Keratinocyte (primary cell): ENCODE data around the gene NUP85. TPM values are rescaled to one million over a fixed set of nuclear protein-coding genes. Genes with fewer than 3 reads are reported as not detected.

Source experiments
- DNase-seq: peaks from one replicate; pipeline ENCODE4 v3.0.0-alpha.2; 2011; ENCODE audit warnings: low read depth, missing footprints, low spot score
- FAIRE-seq: peaks from 2 replicates; lab custom pipeline; 2011; peaks lifted over from hg19 to GRCh38; lab: Jason Lieb, UNC
- H2AFZ ChIP-seq: 2 replicates; pipeline ENCODE4 v1.6.0; 2012; ENCODE audit warnings: low read length, control low read depth, inconsistent platforms; ENCODE audit not compliant: control insufficient read depth
- H3K27ac ChIP-seq: 2 replicates; pipeline ENCODE4 v1.5.1; 2011; ENCODE audit warnings: low read length; ENCODE audit not compliant: control insufficient read depth, insufficient read depth
- H3K27me3 ChIP-seq: 3 replicates; pipeline ENCODE4 v1.6.0; 2011; ENCODE audit warnings: low read length; ENCODE audit not compliant: control insufficient read depth, insufficient read depth; ENCODE audit errors: extremely low read depth
- H3K36me3 ChIP-seq, 2 experiments: 2 replicates in 1 of 2; 3 replicates in 1 of 2; pipeline ENCODE4 v1.5.1; 2011; ENCODE audit warnings: low read length in 2 of 2, mild to moderate bottlenecking in 1 of 2; ENCODE audit not compliant: control insufficient read depth in 2 of 2, insufficient read depth in 2 of 2; ENCODE audit errors: extremely low read depth in 1 of 2
- H3K4me1 ChIP-seq: 3 replicates; pipeline ENCODE4 v1.5.1; 2011; ENCODE audit warnings: low read length; ENCODE audit not compliant: control insufficient read depth, insufficient read depth; ENCODE audit errors: extremely low read depth
- H3K4me2 ChIP-seq: 3 replicates; pipeline ENCODE4 v1.6.0; 2011; ENCODE audit warnings: low read depth, low read length; ENCODE audit not compliant: control insufficient read depth, insufficient read depth; ENCODE audit errors: extremely low read depth
- H3K4me3 ChIP-seq, 3 experiments: fragments of 200-600 bp in 1 of 3; sonication (generic) in 1 of 3; 2 replicates in 2 of 3; 3 replicates in 1 of 3; pipeline ENCODE4 v1.5.1; 2011 to 2016; ENCODE audit warnings: low read length in 3 of 3, mild to moderate bottlenecking in 3 of 3, control low read depth in 2 of 3, inconsistent platforms in 1 of 3, low read depth in 1 of 3, mixed read lengths in 1 of 3, mixed run types in 1 of 3, moderate library complexity in 1 of 3; ENCODE audit not compliant: control insufficient read depth in 2 of 3, insufficient read depth in 2 of 3; ENCODE audit errors: extremely low read depth in 1 of 3
- H3K79me2 ChIP-seq: 2 replicates; pipeline ENCODE4 v1.6.0; 2012; ENCODE audit warnings: low read length; ENCODE audit not compliant: control insufficient read depth, insufficient read depth
- H3K9ac ChIP-seq: 3 replicates; pipeline ENCODE4 v1.6.0; 2011; ENCODE audit warnings: low read length; ENCODE audit not compliant: control insufficient read depth, insufficient read depth; ENCODE audit errors: extremely low read depth
- H3K9me1 ChIP-seq: 3 replicates; pipeline ENCODE4 v1.6.0; 2011; ENCODE audit warnings: low read length; ENCODE audit not compliant: control insufficient read depth, insufficient read depth; ENCODE audit errors: extremely low read depth
- H3K9me3 ChIP-seq: 2 replicates; pipeline ENCODE4 v1.5.1; 2012; ENCODE audit warnings: low read depth, low read length; ENCODE audit not compliant: control insufficient read depth
- H4K20me1 ChIP-seq: 3 replicates; pipeline ENCODE4 v1.6.0; 2011; ENCODE audit warnings: low read length; ENCODE audit not compliant: control insufficient read depth, insufficient read depth; ENCODE audit errors: extremely low read depth
- CTCF ChIP-seq, 3 experiments: IDR thresholded peaks in 1 of 3; conservative IDR thresholded peaks in 1 of 3; optimal IDR thresholded peaks in 1 of 3; 2 replicates in 2 of 3; 3 replicates in 1 of 3; pipeline versions ENCODE3 to v1.5.1; 2011; ENCODE audit warnings: low read length in 3 of 3, mild to moderate bottlenecking in 3 of 3, moderate library complexity in 2 of 3, control low read depth in 1 of 3, inconsistent platforms in 1 of 3; ENCODE audit not compliant: insufficient read depth in 2 of 3; ENCODE audit errors: extremely low read depth in 1 of 3
- EZH2 ChIP-seq: IDR thresholded peaks from one replicate; pipeline ENCODE4 v1.6.1; 2012; ENCODE audit warnings: inconsistent platforms, mild to moderate bottlenecking, low read length, moderate library complexity
- dilution Hi-C: fragments of 300-500 bp; cut with MboI; formaldehyde crosslinking; loops from one replicate; pipeline ENCODE4 v1.7.0; 2020; ENCODE audit warnings: low sequenced_read_pairs; ENCODE audit not compliant: extremely low pct_ligation_motif_present
- polyA plus RNA-seq, 5 experiments: library from polyadenylated mRNA; depleted of rRNA in 3 of 5; stranded (reverse) in 3 of 5; stranded (forward) in 1 of 5; unstranded in 1 of 5; fragments of >200 nt; gene quantifications; 1 replicate in 1 of 5; 2 replicates in 3 of 5; 3 replicates in 1 of 5; pipeline versions ENCODE4 v1.2.1 to v1.2.3, GENCODE V29; 2011 to 2012; ENCODE audit warnings: missing spikeins in 2 of 5, low read depth in 1 of 5, low replicate concordance in 1 of 5

NUP85 gene
- polyA plus RNA-seq, 1 donor (not counting 4 experiments of a cell fraction or from before 2014, with no cell fraction given), result 64.4 TPM

- dilution Hi-C loops, result no loop called here
- FAIRE-seq (no peak), DNase-seq (no peak)
- no peaks in the 10 kb centered on the region for H3K9me1 ChIP-seq
- no peaks in the 10 kb centered on the region for H3K9me3 ChIP-seq
- H3K27me3 ChIP-seq, result no peaks in the 10 kb centered on the region
- no peaks in the 10 kb centered on the region for H3K4me1 ChIP-seq
- no peaks in the 10 kb centered on the region for H3K79me2 ChIP-seq
- H2AFZ ChIP-seq, result no peak overlapping the region
- H3K9ac ChIP-seq, result no peak overlapping the region
- H3K27ac ChIP-seq, result no peak overlapping the region
- peaks cover 48 to 70% of the 10 kb centered on the region in 2 experiments for H3K36me3 ChIP-seq
- no peak overlapping the region for H3K4me2 ChIP-seq
- TF ChIP-seq CTCF (optimal IDR thresholded peaks at IDR 0.05 in 1 of 3, IDR thresholded peaks at IDR 0.05 in 1 of 3, conservative IDR thresholded peaks at IDR 0.05 in 1 of 3; ENCODE audit: extremely low read depth in 1 of 3, insufficient read depth in 2 of 3, low read length in 3 of 3), result no peak
- TF ChIP-seq EZH2, result no peak
- H4K20me1 ChIP-seq, result peaks cover 9% of the 10 kb centered on the region
- H3K4me3 ChIP-seq, result no peak overlapping the region
Observed at GRCh38 chr17:75237100-75238014, 31.9 kb downstream of the NUP85 start.

DNA sequence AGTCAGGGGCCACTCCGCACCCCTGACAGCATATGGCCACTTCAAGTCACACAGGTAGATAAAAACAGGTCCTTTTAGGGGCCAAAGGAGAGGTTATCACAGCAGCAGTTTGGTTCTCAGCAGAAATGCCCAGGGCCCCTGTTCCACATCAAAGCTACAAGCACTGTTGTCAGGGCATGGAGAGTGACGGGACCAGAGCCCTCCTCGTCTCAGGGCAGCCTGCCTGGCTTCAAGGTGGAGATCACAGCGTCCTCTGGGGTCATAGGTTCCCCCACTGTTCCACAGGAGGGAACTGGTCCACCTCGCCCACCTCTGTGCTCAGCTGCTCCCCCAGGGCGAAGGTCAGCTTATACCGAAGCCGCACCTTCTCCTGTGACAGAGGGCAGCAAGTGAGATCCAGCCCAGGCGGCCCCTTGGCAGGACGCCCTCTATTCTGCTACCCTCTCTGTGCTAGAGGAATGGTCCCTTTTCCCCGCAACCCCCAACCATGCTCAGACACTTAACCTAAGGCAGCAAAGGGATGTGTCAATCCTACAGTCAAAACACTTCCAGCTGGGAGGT is 32.6 kb downstream of the NUP85 start:
- H3K4me1 ChIP-seq, result no peaks in the 10 kb centered on the region
- no peaks in the 10 kb centered on the region for H3K9me1 ChIP-seq
- TF ChIP-seq EZH2 (no peak), CTCF (optimal IDR thresholded peaks at IDR 0.05 in 1 of 3, IDR thresholded peaks at IDR 0.05 in 1 of 3, conservative IDR thresholded peaks at IDR 0.05 in 1 of 3; ENCODE audit: extremely low read depth in 1 of 3, insufficient read depth in 2 of 3, low read length in 3 of 3) (no peak)
- dilution Hi-C loops, result no loop called here
- H3K4me3 ChIP-seq, result no peak overlapping the region
- H4K20me1 ChIP-seq, result peaks cover 9% of the 10 kb centered on the region
- no peak overlapping the region for H3K4me2 ChIP-seq
- H3K27ac ChIP-seq, result no peak overlapping the region
- peaks cover 52 to 68% of the 10 kb centered on the region in 2 experiments for H3K36me3 ChIP-seq
- no peaks in the 10 kb centered on the region for H3K27me3 ChIP-seq
- no peak overlapping the region for H2AFZ ChIP-seq
- no peaks in the 10 kb centered on the region for H3K9me3 ChIP-seq
- DNase-seq (no peak), FAIRE-seq (no peak)
- H3K9ac ChIP-seq, result no peak overlapping the region
- H3K79me2 ChIP-seq, result no peaks in the 10 kb centered on the region
